ENCODE measurements around the gene INPP4A. TPM values are rescaled to one million over a fixed set of nuclear protein-coding genes. Genes with fewer than 3 reads are reported as not detected.

The INPP4A gene
- total and polyA plus RNA-seq, 2 of the 13 experiments (the other 11 are each of a cell fraction or from before 2014, with no cell fraction given) = 10.1 to 10.9 TPM

GRCh38 chr2:98458207-98458606, 13.5 kb downstream of the INPP4A start:
- 96% methylated on average over 4 of the region's 4 CpGs for WGBS (ENCODE audit: low lambda C conversion rate)
- in situ Hi-C loops (cut with HindIII; ENCODE audit: extremely low pct_ligation_motif_present, low pct_unique_long_range_greater_than_20kb) = no loop called here
- no peak for FAIRE-seq

More at GRCh38 chr2:98458207-98458606, 13.5 kb downstream of the INPP4A start:
- peaks cover 14% of the 10 kb centered on the region for H3K79me2 ChIP-seq (ENCODE audit: insufficient read depth, low read length)
- no peak for TF ChIP-seq HIVEP1 (CRISPR knock-in tag; IDR thresholded peaks at IDR 0.05)
- TF ChIP-seq EHMT2 (IDR thresholded peaks at IDR 0.05; ENCODE audit: borderline replicate concordance, low read depth, low read length) = no peak
- TF ChIP-seq KDM5B (CRISPR knock-in tag; IDR thresholded peaks at IDR 0.05; ENCODE audit: borderline replicate concordance) = no peak
- no peak for TF ChIP-seq ZNF101 (CRISPR knock-in tag; IDR thresholded peaks at IDR 0.05; ENCODE audit: borderline replicate concordance, low read depth)
- TF ChIP-seq MED13 (CRISPR knock-in tag; IDR thresholded peaks at IDR 0.05) = no peak
- TF ChIP-seq STAT6 (CRISPR knock-in tag; IDR thresholded peaks at IDR 0.05; ENCODE audit: borderline replicate concordance) = no peak
- TF ChIP-seq ZSCAN31 (CRISPR knock-in tag; IDR thresholded peaks at IDR 0.05; ENCODE audit: low read depth) = no peak
- no peak for TF ChIP-seq GABPA (IDR thresholded peaks at IDR 0.05; ENCODE audit: low read depth, low read length)
- TF ChIP-seq GABPA (CRISPR knock-in tag; IDR thresholded peaks at IDR 0.05; ENCODE audit: low read depth) = no peak
- TF ChIP-seq ZNF558 (CRISPR knock-in tag; IDR thresholded peaks at IDR 0.05; ENCODE audit: borderline replicate concordance) = no peak
- TF ChIP-seq ZNF33A (CRISPR knock-in tag; IDR thresholded peaks at IDR 0.05; ENCODE audit: borderline replicate concordance) = no peak
- TF ChIP-seq ESRRA (CRISPR knock-in tag; IDR thresholded peaks at IDR 0.05; ENCODE audit: low read depth) = no peak
- TF ChIP-seq ZNF441 (CRISPR knock-in tag; IDR thresholded peaks at IDR 0.05; ENCODE audit: borderline replicate concordance) = no peak
- no peak for TF ChIP-seq HES4 (CRISPR knock-in tag; IDR thresholded peaks at IDR 0.05; ENCODE audit: borderline replicate concordance)
- TF ChIP-seq, protein P1, sequence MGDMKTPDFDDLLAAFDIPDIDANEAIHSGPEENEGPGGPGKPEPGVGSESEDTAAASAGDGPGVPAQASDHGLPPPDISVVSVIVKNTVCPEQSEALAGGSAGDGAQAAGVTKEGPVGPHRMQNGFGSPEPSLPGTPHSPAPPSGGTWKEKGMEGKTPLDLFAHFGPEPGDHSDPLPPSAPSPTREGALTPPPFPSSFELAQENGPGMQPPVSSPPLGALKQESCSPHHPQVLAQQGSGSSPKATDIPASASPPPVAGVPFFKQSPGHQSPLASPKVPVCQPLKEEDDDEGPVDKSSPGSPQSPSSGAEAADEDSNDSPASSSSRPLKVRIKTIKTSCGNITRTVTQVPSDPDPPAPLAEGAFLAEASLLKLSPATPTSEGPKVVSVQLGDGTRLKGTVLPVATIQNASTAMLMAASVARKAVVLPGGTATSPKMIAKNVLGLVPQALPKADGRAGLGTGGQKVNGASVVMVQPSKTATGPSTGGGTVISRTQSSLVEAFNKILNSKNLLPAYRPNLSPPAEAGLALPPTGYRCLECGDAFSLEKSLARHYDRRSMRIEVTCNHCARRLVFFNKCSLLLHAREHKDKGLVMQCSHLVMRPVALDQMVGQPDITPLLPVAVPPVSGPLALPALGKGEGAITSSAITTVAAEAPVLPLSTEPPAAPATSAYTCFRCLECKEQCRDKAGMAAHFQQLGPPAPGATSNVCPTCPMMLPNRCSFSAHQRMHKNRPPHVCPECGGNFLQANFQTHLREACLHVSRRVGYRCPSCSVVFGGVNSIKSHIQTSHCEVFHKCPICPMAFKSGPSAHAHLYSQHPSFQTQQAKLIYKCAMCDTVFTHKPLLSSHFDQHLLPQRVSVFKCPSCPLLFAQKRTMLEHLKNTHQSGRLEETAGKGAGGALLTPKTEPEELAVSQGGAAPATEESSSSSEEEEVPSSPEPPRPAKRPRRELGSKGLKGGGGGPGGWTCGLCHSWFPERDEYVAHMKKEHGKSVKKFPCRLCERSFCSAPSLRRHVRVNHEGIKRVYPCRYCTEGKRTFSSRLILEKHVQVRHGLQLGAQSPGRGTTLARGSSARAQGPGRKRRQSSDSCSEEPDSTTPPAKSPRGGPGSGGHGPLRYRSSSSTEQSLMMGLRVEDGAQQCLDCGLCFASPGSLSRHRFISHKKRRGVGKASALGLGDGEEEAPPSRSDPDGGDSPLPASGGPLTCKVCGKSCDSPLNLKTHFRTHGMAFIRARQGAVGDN (CRISPR knock-in tag; IDR thresholded peaks at IDR 0.05) = no peak
- TF ChIP-seq SOX6 (IDR thresholded peaks at IDR 0.05) = no peak
- no peak for TF ChIP-seq SOX6 (CRISPR knock-in tag; IDR thresholded peaks at IDR 0.05)
- no peak for TF ChIP-seq ZNF3 (CRISPR knock-in tag; IDR thresholded peaks at IDR 0.05)
- TF ChIP-seq REXO4 (CRISPR knock-in tag; IDR thresholded peaks at IDR 0.05; ENCODE audit: borderline replicate concordance) = no peak
- ATAC-seq (no peak), DNase-seq (ENCODE audit: low spot score) (no peak)
- no peak overlapping the region for H3K27ac ChIP-seq (ENCODE audit: extremely low read length, insufficient read depth, low read length)
- intact Hi-C loops (cut with micrococcal nuclease; ENCODE audit: unreplicated experiment) = no loop called here
- POLR2A ChIA-PET = no interaction called here
- H3K9ac ChIP-seq (ENCODE audit: insufficient read depth, low read depth, low read length) = no peak overlapping the region
- H3K9me3 ChIP-seq (ENCODE audit: low read length) = no peaks in the 10 kb centered on the region
- CTCF ChIA-PET (ENCODE audit: low intra/inter-chr PET ratio, low total read pairs) = no interaction called here
- no peak overlapping the region for H3K4me2 ChIP-seq (ENCODE audit: low read depth, low read length)
- BruUV-seq (replicated peaks) = no TSS peak
- no peaks in the 10 kb centered on the region for H4K20me1 ChIP-seq (ENCODE audit: insufficient read depth, low read length)
- peaks cover 16% of the 10 kb centered on the region for H3K4me1 ChIP-seq (ENCODE audit: insufficient read depth, low read length)
- H3K27me3 ChIP-seq (ENCODE audit: control insufficient read depth in 1 of 2, insufficient read depth in 2 of 2, low read length in 2 of 2) = no peaks in the 10 kb centered on the region
- no peak overlapping the region for H3K4me3 ChIP-seq (replicated peaks in 1 of 3; ENCODE audit: insufficient read depth in 1 of 3, low read depth in 2 of 3, low read length in 3 of 3)
- H3K36me3 ChIP-seq (replicated peaks in 1 of 2; ENCODE audit: control insufficient read depth in 1 of 2, insufficient read depth in 2 of 2, low read length in 2 of 2) = peaks cover 0 to 5% of the 10 kb centered on the region in 2 experiments; a peak in 4 of 5 replicates
- no peak overlapping the region for H2AFZ ChIP-seq (ENCODE audit: low read length)
